ENCODE measurements around the gene DBN1.

Gene DBN1

DNA sequence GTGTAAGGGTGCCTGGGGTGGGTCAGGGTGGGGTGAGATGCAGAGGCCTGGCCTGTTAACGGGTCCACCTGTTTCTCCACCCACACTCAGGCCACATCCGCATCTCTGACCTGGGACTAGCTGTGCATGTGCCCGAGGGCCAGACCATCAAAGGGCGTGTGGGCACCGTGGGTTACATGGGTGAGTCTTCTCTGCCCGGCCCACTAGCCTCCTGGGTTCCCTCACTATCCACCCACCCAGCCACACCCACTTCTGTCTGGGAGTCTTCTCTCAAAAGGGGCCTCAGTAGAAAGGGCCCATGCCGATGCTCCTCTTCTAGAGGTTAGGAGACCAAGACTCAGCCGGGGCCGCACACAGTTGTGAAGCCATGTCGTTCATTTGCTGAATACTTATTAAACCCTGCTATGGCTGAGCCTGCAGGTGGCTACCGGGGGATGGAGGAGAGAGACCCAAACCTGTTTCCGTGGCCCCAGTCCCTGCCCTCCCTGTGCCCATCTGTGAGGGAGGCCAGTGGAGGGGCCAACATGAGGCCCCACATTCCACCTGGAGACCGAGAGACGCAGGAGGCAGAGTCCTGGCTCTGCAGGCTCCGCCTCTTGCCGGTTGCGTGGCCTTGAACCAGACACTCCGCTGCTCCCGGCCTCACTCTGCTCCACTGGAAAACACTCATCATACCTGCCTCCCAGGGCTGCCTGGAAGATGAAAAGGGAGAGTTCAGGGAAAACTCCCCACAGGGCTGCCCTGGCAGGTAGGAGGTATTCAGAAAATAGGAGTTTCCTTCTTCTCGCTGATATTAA is 38.3 kb downstream of the DBN1 start:
- TF ChIP-seq TAF1 (IDR thresholded peaks at IDR 0.05; ENCODE audit: borderline replicate concordance, insufficient read depth, low read length) (no peak), FOXP2 (optimal IDR thresholded peaks at IDR 0.05; ENCODE audit: borderline replicate concordance, extremely low read depth, extremely low read length, insufficient read depth) (no peak), POLR2AphosphoS5 (IDR thresholded peaks at IDR 0.05; ENCODE audit: low read depth, low read length) (no peak), SIN3A (IDR thresholded peaks at IDR 0.05; ENCODE audit: borderline replicate concordance, insufficient read depth, low read length) (no peak)
- TF ChIP-seq, protein P1, sequence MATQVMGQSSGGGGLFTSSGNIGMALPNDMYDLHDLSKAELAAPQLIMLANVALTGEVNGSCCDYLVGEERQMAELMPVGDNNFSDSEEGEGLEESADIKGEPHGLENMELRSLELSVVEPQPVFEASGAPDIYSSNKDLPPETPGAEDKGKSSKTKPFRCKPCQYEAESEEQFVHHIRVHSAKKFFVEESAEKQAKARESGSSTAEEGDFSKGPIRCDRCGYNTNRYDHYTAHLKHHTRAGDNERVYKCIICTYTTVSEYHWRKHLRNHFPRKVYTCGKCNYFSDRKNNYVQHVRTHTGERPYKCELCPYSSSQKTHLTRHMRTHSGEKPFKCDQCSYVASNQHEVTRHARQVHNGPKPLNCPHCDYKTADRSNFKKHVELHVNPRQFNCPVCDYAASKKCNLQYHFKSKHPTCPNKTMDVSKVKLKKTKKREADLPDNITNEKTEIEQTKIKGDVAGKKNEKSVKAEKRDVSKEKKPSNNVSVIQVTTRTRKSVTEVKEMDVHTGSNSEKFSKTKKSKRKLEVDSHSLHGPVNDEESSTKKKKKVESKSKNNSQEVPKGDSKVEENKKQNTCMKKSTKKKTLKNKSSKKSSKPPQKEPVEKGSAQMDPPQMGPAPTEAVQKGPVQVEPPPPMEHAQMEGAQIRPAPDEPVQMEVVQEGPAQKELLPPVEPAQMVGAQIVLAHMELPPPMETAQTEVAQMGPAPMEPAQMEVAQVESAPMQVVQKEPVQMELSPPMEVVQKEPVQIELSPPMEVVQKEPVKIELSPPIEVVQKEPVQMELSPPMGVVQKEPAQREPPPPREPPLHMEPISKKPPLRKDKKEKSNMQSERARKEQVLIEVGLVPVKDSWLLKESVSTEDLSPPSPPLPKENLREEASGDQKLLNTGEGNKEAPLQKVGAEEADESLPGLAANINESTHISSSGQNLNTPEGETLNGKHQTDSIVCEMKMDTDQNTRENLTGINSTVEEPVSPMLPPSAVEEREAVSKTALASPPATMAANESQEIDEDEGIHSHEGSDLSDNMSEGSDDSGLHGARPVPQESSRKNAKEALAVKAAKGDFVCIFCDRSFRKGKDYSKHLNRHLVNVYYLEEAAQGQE (IDR thresholded peaks at IDR 0.05; ENCODE audit: insufficient read depth in 1 of 2, low read depth in 2 of 2, low read length in 2 of 2): no peak

GRCh38 chr5:177434437-177434836 is 39.0 kb downstream of the DBN1 start:
- TF ChIP-seq SIN3A (IDR thresholded peaks at IDR 0.05; ENCODE audit: borderline replicate concordance, insufficient read depth, low read length): no peak
- TF ChIP-seq POLR2AphosphoS5 (IDR thresholded peaks at IDR 0.05; ENCODE audit: low read depth, low read length): no peak
- TF ChIP-seq FOXP2 (optimal IDR thresholded peaks at IDR 0.05; ENCODE audit: borderline replicate concordance, extremely low read depth, extremely low read length, insufficient read depth): no peak
- TF ChIP-seq, protein P1 (IDR thresholded peaks at IDR 0.05; ENCODE audit: insufficient read depth in 1 of 2, low read depth in 2 of 2, low read length in 2 of 2): no peak
- no peak for TF ChIP-seq TAF1 (IDR thresholded peaks at IDR 0.05; ENCODE audit: borderline replicate concordance, insufficient read depth, low read length)

- TF ChIP-seq POLR2AphosphoS5 (IDR thresholded peaks at IDR 0.05; ENCODE audit: low read depth, low read length) (no peak), FOXP2 (optimal IDR thresholded peaks at IDR 0.05; ENCODE audit: borderline replicate concordance, extremely low read depth, extremely low read length, insufficient read depth) (no peak), SIN3A (IDR thresholded peaks at IDR 0.05; ENCODE audit: borderline replicate concordance, insufficient read depth, low read length) (no peak), TAF1 (IDR thresholded peaks at IDR 0.05; ENCODE audit: borderline replicate concordance, insufficient read depth, low read length) (no peak)
- TF ChIP-seq, protein P1 (IDR thresholded peaks at IDR 0.05; ENCODE audit: insufficient read depth in 1 of 2, low read depth in 2 of 2, low read length in 2 of 2): no peak
These were observed 39.7 kb downstream of the DBN1 start for GRCh38 chr5:177433658-177434217.

GRCh38 chr5:177432839-177433657 is 40.4 kb downstream of the DBN1 start:
- TF ChIP-seq POLR2AphosphoS5 (IDR thresholded peaks at IDR 0.05; ENCODE audit: low read depth, low read length) (no peak), FOXP2 (optimal IDR thresholded peaks at IDR 0.05; ENCODE audit: borderline replicate concordance, extremely low read depth, extremely low read length, insufficient read depth) (no peak), TAF1 (IDR thresholded peaks at IDR 0.05; ENCODE audit: borderline replicate concordance, insufficient read depth, low read length) (no peak), SIN3A (IDR thresholded peaks at IDR 0.05; ENCODE audit: borderline replicate concordance, insufficient read depth, low read length) (no peak)
- TF ChIP-seq, protein P1 (IDR thresholded peaks at IDR 0.05; ENCODE audit: insufficient read depth in 1 of 2, low read depth in 2 of 2, low read length in 2 of 2): no peak
